ENCODE results near the gene NSL1.

DNA sequence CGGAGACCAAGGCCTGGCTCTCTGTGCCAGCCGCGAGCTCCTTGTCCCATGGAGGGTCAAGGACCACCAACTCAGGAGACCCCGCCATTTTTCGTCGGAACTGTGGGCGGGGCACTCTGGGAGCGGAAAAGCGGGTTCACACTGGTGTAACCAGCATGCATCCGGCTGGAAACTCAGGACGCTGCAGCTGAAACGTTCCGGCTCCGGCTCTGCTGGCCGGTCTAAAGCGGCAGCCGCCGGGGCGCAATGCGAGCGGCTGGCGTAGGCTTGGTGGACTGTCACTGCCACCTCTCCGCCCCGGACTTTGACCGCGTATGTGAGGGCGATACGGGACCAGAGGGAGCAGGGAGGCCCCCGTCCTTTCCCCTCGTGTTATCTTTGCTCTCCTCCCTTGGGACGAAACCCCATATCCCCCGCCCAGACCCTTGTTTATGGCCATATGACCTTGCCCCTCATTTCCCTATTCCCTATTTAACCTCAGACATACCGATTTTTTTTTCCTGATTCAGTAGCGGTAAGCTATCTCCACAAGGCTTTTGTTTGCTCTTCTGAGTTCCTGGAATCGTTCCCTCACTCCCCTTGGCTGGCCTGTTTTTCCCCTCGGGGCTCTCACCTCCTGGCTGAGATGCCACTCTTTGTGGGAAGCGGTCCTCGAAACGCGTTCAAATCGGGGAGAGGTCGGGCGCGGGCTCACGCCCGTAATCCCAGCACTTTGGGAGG is at the start of gene NSL1, which contains the start of gene TATDN3:
- no peak for TF ChIP-seq SP1 (IDR thresholded peaks at IDR 0.05)
- no peak for TF ChIP-seq FOXA1 (IDR thresholded peaks at IDR 0.05)
- TF ChIP-seq ARNT (IDR thresholded peaks at IDR 0.05) = peak; percentile 32; the same call in 1 of the 2 replicates
- peak; percentile 76 for TF ChIP-seq ELF4 (IDR thresholded peaks at IDR 0.05)
- peak; percentile 36; the same call in 1 of the 2 replicates for TF ChIP-seq FOXM1 (IDR thresholded peaks at IDR 0.05; ENCODE audit: borderline replicate concordance)
- TF ChIP-seq SUZ12 (IDR thresholded peaks at IDR 0.05) = no peak
- TF ChIP-seq FOXK2 (IDR thresholded peaks at IDR 0.05) = no peak

All from HEK293T (cell line).